ENCODE results near the gene FGFR2. TPM values are rescaled to one million over a fixed set of nuclear protein-coding genes. Genes with fewer than 3 reads are reported as not detected.

Gene FGFR2
- total RNA-seq, 1 donor: 13.8 TPM

- H3K27me3 ChIP-seq (ENCODE audit: insufficient read depth, low read length): no peaks in the 10 kb centered on the region
These were observed 149.3 kb downstream of the FGFR2 start for GRCh38 chr10:121448766-121449421.

GRCh38 chr10:121444520-121445165 lies 153.6 kb downstream of the FGFR2 start:
- Histone ChIP-seq H3K79me2 (ENCODE audit: insufficient read depth, low read length) (no peaks in the 10 kb centered on the region), H3K4me1 (ENCODE audit: insufficient read depth, low read length) (no peaks in the 10 kb centered on the region), H4K20me1 (ENCODE audit: insufficient read depth, low read length) (no peaks in the 10 kb centered on the region), H3K27ac (ENCODE audit: low read depth, low read length) (no peak overlapping the region), H2AFZ (ENCODE audit: low read length) (no peak overlapping the region), H3K27me3 (ENCODE audit: insufficient read depth, low read length) (no peaks in the 10 kb centered on the region), H3K9me3 (ENCODE audit: low read depth, low read length) (no peaks in the 10 kb centered on the region), H3K36me3 (ENCODE audit: insufficient read depth, low read length) (no peaks in the 10 kb centered on the region), H3K4me2 (ENCODE audit: insufficient read depth, low read length) (no peak overlapping the region), H3K4me3 (ENCODE audit: insufficient read depth, low read length) (no peak overlapping the region)
- TF ChIP-seq CTCF (IDR thresholded peaks at IDR 0.05; ENCODE audit: extremely low read depth, low read depth, low read length): no peak
- no peak for DNase-seq (ENCODE audit: insufficient read length, low spot score, missing footprints)

More at GRCh38 chr10:121448766-121449421, 149.3 kb downstream of the FGFR2 start:
- no peaks in the 10 kb centered on the region for H3K9me3 ChIP-seq (ENCODE audit: low read depth, low read length)
- no peak overlapping the region for H2AFZ ChIP-seq (ENCODE audit: low read length)
- TF ChIP-seq CTCF (IDR thresholded peaks at IDR 0.05; ENCODE audit: extremely low read depth, low read depth, low read length): no peak
- no peaks in the 10 kb centered on the region for H3K4me1 ChIP-seq (ENCODE audit: insufficient read depth, low read length)
- DNase-seq (ENCODE audit: insufficient read length, low spot score, missing footprints): no peak
- H3K27ac ChIP-seq (ENCODE audit: low read depth, low read length): no peak overlapping the region
- no peaks in the 10 kb centered on the region for H4K20me1 ChIP-seq (ENCODE audit: insufficient read depth, low read length)
- H3K4me3 ChIP-seq (ENCODE audit: insufficient read depth, low read length): no peak overlapping the region
- H3K4me2 ChIP-seq (ENCODE audit: insufficient read depth, low read length): no peak overlapping the region
- no peaks in the 10 kb centered on the region for H3K36me3 ChIP-seq (ENCODE audit: insufficient read depth, low read length)
- no peaks in the 10 kb centered on the region for H3K79me2 ChIP-seq (ENCODE audit: insufficient read depth, low read length)

- Histone ChIP-seq H3K27ac (ENCODE audit: low read depth, low read length) (no peak overlapping the region), H3K4me1 (ENCODE audit: insufficient read depth, low read length) (no peaks in the 10 kb centered on the region), H3K9me3 (ENCODE audit: low read depth, low read length) (no peaks in the 10 kb centered on the region), H3K79me2 (ENCODE audit: insufficient read depth, low read length) (no peaks in the 10 kb centered on the region), H3K27me3 (ENCODE audit: insufficient read depth, low read length) (no peaks in the 10 kb centered on the region), H3K4me3 (ENCODE audit: insufficient read depth, low read length) (no peak overlapping the region), H3K36me3 (ENCODE audit: insufficient read depth, low read length) (no peaks in the 10 kb centered on the region), H3K4me2 (ENCODE audit: insufficient read depth, low read length) (no peak overlapping the region), H2AFZ (ENCODE audit: low read length) (no peak overlapping the region), H4K20me1 (ENCODE audit: insufficient read depth, low read length) (no peaks in the 10 kb centered on the region)
- no peak for DNase-seq (ENCODE audit: insufficient read length, low spot score, missing footprints)
- TF ChIP-seq CTCF (IDR thresholded peaks at IDR 0.05; ENCODE audit: extremely low read depth, low read depth, low read length): no peak
These were observed 155.9 kb downstream of the FGFR2 start for GRCh38 chr10:121442086-121442935.

GRCh38 chr10:121440461-121440860 lies 157.8 kb downstream of the FGFR2 start:
- Histone ChIP-seq H3K9me3 (ENCODE audit: low read depth, low read length) (no peaks in the 10 kb centered on the region), H2AFZ (ENCODE audit: low read length) (no peak overlapping the region), H3K4me1 (ENCODE audit: insufficient read depth, low read length) (no peaks in the 10 kb centered on the region), H3K4me3 (ENCODE audit: insufficient read depth, low read length) (no peak overlapping the region), H3K79me2 (ENCODE audit: insufficient read depth, low read length) (no peaks in the 10 kb centered on the region), H3K27ac (ENCODE audit: low read depth, low read length) (no peak overlapping the region), H3K27me3 (ENCODE audit: insufficient read depth, low read length) (no peaks in the 10 kb centered on the region), H4K20me1 (ENCODE audit: insufficient read depth, low read length) (no peaks in the 10 kb centered on the region), H3K36me3 (ENCODE audit: insufficient read depth, low read length) (no peaks in the 10 kb centered on the region), H3K4me2 (ENCODE audit: insufficient read depth, low read length) (no peak overlapping the region)
- TF ChIP-seq CTCF (IDR thresholded peaks at IDR 0.05; ENCODE audit: extremely low read depth, low read depth, low read length): no peak
- DNase-seq (ENCODE audit: insufficient read length, low spot score, missing footprints): no peak
